COLO829 (cell line): ENCODE results near the gene TPSG1.
"Not testable (repeated sequence)": the region's sequence is repeated elsewhere in the genome, so short reads cannot be mapped to it uniquely, and the experiment has no call there.

Experiments
- DNase-seq: peaks from one replicate; pipeline ENCODE4 v3.0.0; 2012; ENCODE audit warnings: low spot score

TPSG1 gene

GRCh38 chr16:1230471-1231212 is 5.6 kb upstream of the TPSG1 start:
- not testable (repeated sequence) for DNase-seq

GRCh38 chr16:1230084-1230470 is 5.0 kb upstream of the TPSG1 start, which contains the start of gene TPSB2:
TPSB2 (minus strand) TSS chr16:1230184; CDS start chr16:1229951, 233 bp downstream.
- DNase-seq = not testable (repeated sequence)

GRCh38 chr16:1229476-1229875 is 4.4 kb upstream of the TPSG1 start:
- not testable (repeated sequence) for DNase-seq

- DNase-seq = not testable (repeated sequence)
Observed at GRCh38 chr16:1228227-1228626, 3.2 kb upstream of the TPSG1 start.

- not testable (repeated sequence) for DNase-seq
Observed at GRCh38 chr16:1226692-1227091, 1.6 kb upstream of the TPSG1 start.

GRCh38 chr16:1225728-1226311 is 752 bp upstream of the TPSG1 start:
- DNase-seq = not testable (repeated sequence)

- DNase-seq = no peak
Observed at GRCh38 chr16:1224558-1224957, 510 bp downstream of the TPSG1 start.

- DNase-seq = no peak
Observed at GRCh38 chr16:1223355-1224214, 1.5 kb downstream of the TPSG1 start.

GRCh38 chr16:1222553-1223354 is 2.3 kb downstream of the TPSG1 start:
- no peak for DNase-seq

- DNase-seq = no peak
Observed at GRCh38 chr16:1221628-1222552, 3.2 kb downstream of the TPSG1 start.

GRCh38 chr16:1220841-1221627 is 4.0 kb downstream of the TPSG1 start:
- no peak for DNase-seq

GRCh38 chr16:1220098-1220728 is 4.9 kb downstream of the TPSG1 start:
- DNase-seq = no peak

GRCh38 chr16:1218930-1219611 is 6.0 kb downstream of the TPSG1 start:
- DNase-seq = no peak

- DNase-seq = no peak
Observed at GRCh38 chr16:1218061-1218929, 6.8 kb downstream of the TPSG1 start.

- no peak for DNase-seq
Observed at GRCh38 chr16:1217526-1217925, 7.5 kb downstream of the TPSG1 start.

- no peak for DNase-seq
Observed at GRCh38 chr16:1216681-1217400, 8.2 kb downstream of the TPSG1 start.

GRCh38 chr16:1216296-1216619 is 8.8 kb downstream of the TPSG1 start:
- no peak for DNase-seq
